H9 (cell line): Measurements from ENCODE around the gene IL1RN. TPM values are rescaled to one million over a fixed set of nuclear protein-coding genes. Genes with fewer than 3 reads are reported as not detected.

Experiments used
- DNase-seq: peaks from one replicate; pipeline ENCODE4 v3.0.0-alpha.2; 2017
- H2AFZ ChIP-seq: one replicate; pipeline ENCODE4 v1.6.1; 2013; ENCODE audit warnings: mild to moderate bottlenecking, low read length, control low read depth, moderate library complexity
- H2AK5ac ChIP-seq: 2 replicates; pipeline ENCODE4 v1.6.1; 2013; ENCODE audit warnings: low read length, control low read depth, mixed read lengths; ENCODE audit not compliant: insufficient read length
- H2BK120ac ChIP-seq: one replicate; pipeline ENCODE4 v1.6.1; 2013; ENCODE audit warnings: low read depth, mild to moderate bottlenecking, low read length, control low read depth, inconsistent platforms; ENCODE audit not compliant: poor library complexity, severe bottlenecking
- H2BK12ac ChIP-seq: 2 replicates; pipeline ENCODE4 v1.6.1; 2013; ENCODE audit warnings: low read length, control low read depth, mixed read lengths, low read depth; ENCODE audit not compliant: insufficient read length
- H2BK15ac ChIP-seq: 2 replicates; pipeline ENCODE4 v1.6.1; 2013; ENCODE audit warnings: low read depth, low read length, control low read depth
- H2BK20ac ChIP-seq: one replicate; pipeline ENCODE4 v1.6.1; 2013; ENCODE audit warnings: low read depth, mild to moderate bottlenecking, low read length, control low read depth, inconsistent platforms; ENCODE audit not compliant: poor library complexity, severe bottlenecking
- H2BK5ac ChIP-seq: 2 replicates; pipeline ENCODE4 v1.6.1; 2013; ENCODE audit warnings: low read length, control low read depth, mixed read lengths; ENCODE audit not compliant: insufficient read length
- H3K14ac ChIP-seq: 2 replicates; pipeline ENCODE4 v1.6.1; 2013; ENCODE audit warnings: low read length, control low read depth; ENCODE audit not compliant: insufficient read depth
- H3K18ac ChIP-seq: 2 replicates; pipeline ENCODE4 v1.6.1; 2013; ENCODE audit warnings: low read depth, mild to moderate bottlenecking, mixed read lengths, low read length, control low read depth; ENCODE audit not compliant: insufficient read length
- H3K23ac ChIP-seq: 2 replicates; pipeline ENCODE4 v1.6.1; 2013; ENCODE audit warnings: low read length, control low read depth, mixed read lengths, low read depth; ENCODE audit not compliant: insufficient read length
- H3K23me2 ChIP-seq: 2 replicates; pipeline ENCODE4 v1.6.1; 2013; ENCODE audit warnings: low read depth, mild to moderate bottlenecking, mixed read lengths, low read length, control low read depth; ENCODE audit not compliant: insufficient read length, poor library complexity, severe bottlenecking
- H3K27ac ChIP-seq: 2 replicates; pipeline ENCODE4 v1.5.1; 2013; ENCODE audit warnings: low read length, control low read depth, mixed read lengths, low read depth; ENCODE audit not compliant: insufficient read length
- H3K27me3 ChIP-seq: 2 replicates; pipeline ENCODE4 v1.6.1; 2013; ENCODE audit warnings: low read length, control low read depth, inconsistent platforms; ENCODE audit not compliant: insufficient read depth
- H3K4ac ChIP-seq: 2 replicates; pipeline ENCODE4 v1.6.1; 2013; ENCODE audit warnings: low read depth, mild to moderate bottlenecking, control low read depth, inconsistent platforms, low read length, moderate library complexity
- H3K4me1 ChIP-seq: 2 replicates; pipeline ENCODE4 v1.6.1; 2013; ENCODE audit warnings: low read length, control low read depth, inconsistent platforms; ENCODE audit not compliant: insufficient read depth
- H3K4me2 ChIP-seq: 2 replicates; pipeline ENCODE4 v1.6.1; 2013; ENCODE audit warnings: low read length, control low read depth, mixed read lengths; ENCODE audit not compliant: insufficient read length, insufficient read depth
- H3K56ac ChIP-seq: 2 replicates; pipeline ENCODE4 v1.6.1; 2013; ENCODE audit warnings: low read depth, mild to moderate bottlenecking, mixed read lengths, low read length, control low read depth; ENCODE audit not compliant: insufficient read length
- H3K79me1 ChIP-seq: 2 replicates; pipeline ENCODE4 v1.6.1; 2013; ENCODE audit warnings: low read depth, mild to moderate bottlenecking, moderate library complexity, low read length, control low read depth, inconsistent platforms; ENCODE audit not compliant: insufficient read depth, poor library complexity, severe bottlenecking
- H3K79me2 ChIP-seq: 2 replicates; pipeline ENCODE4 v1.6.1; 2013; ENCODE audit warnings: low read length, control low read depth, inconsistent platforms; ENCODE audit not compliant: insufficient read depth
- H3K9ac ChIP-seq: 2 replicates; pipeline ENCODE4 v1.6.1; 2013; ENCODE audit warnings: low read length, control low read depth, mixed read lengths; ENCODE audit not compliant: insufficient read length; ENCODE audit errors: extremely low read depth
- H3K9me3 ChIP-seq: one replicate; pipeline ENCODE4 v1.6.1; 2013; ENCODE audit warnings: low read depth, low read length, inconsistent platforms; ENCODE audit not compliant: control insufficient read depth
- H3T11ph ChIP-seq: one replicate; pipeline ENCODE4 v1.6.1; 2013; ENCODE audit warnings: mild to moderate bottlenecking, low read length, control low read depth, inconsistent platforms
- H4K20me1 ChIP-seq: one replicate; pipeline ENCODE4 v1.6.1; 2013; ENCODE audit not compliant: control insufficient read depth, insufficient read length, insufficient read depth
- H4K5ac ChIP-seq: 2 replicates; pipeline ENCODE4 v1.6.1; 2013; ENCODE audit warnings: low read depth, mild to moderate bottlenecking, mixed read lengths, low read length, control low read depth; ENCODE audit not compliant: insufficient read length
- H4K8ac ChIP-seq: replicated peaks from 2 replicates; pipeline ENCODE4 v1.6.1; 2013; ENCODE audit warnings: low read length, control low read depth, mixed read lengths, low read depth; ENCODE audit not compliant: insufficient read length
- H4K91ac ChIP-seq: 2 replicates; pipeline ENCODE4 v1.6.1; 2013; ENCODE audit warnings: low read depth, mild to moderate bottlenecking, moderate library complexity, mixed read lengths, low read length, control low read depth; ENCODE audit not compliant: insufficient read length
- H3K27ac Mint-ChIP-seq, 3 experiments: 2 replicates in 2 of 3; 3 replicates in 1 of 3; pipeline ENCODE4 v1.8.0; 2020 to 2021; ENCODE audit warnings: mixed read lengths in 3 of 3, mild to moderate bottlenecking in 1 of 3, moderate library complexity in 1 of 3
- H3K27me3 Mint-ChIP-seq: 2 replicates; pipeline ENCODE4 v1.8.0; 2021; ENCODE audit warnings: low read depth, mild to moderate bottlenecking, moderate library complexity, mixed read lengths
- H3K36me3 Mint-ChIP-seq, 3 experiments: 2 replicates in 2 of 3; 3 replicates in 1 of 3; pipeline ENCODE4 v1.8.0; 2020 to 2021; ENCODE audit warnings: low read depth in 3 of 3, mixed read lengths in 3 of 3; ENCODE audit not compliant: insufficient read depth in 1 of 3
- H3K4me1 Mint-ChIP-seq, 2 experiments: 2 replicates each; pipeline ENCODE4 v1.8.0; 2020; ENCODE audit warnings: mixed read lengths in 2 of 2
- H3K4me3 Mint-ChIP-seq, 2 experiments: 2 replicates in 1 of 2; 3 replicates in 1 of 2; pipeline ENCODE4 v1.8.0; 2020 to 2021; ENCODE audit warnings: mild to moderate bottlenecking in 2 of 2, mixed read lengths in 2 of 2, moderate library complexity in 1 of 2
- H3K9me3 Mint-ChIP-seq, 2 experiments: 2 replicates in 1 of 2; 3 replicates in 1 of 2; pipeline ENCODE4 v1.8.0; 2020; ENCODE audit warnings: mild to moderate bottlenecking in 2 of 2, mixed read lengths in 2 of 2, moderate library complexity in 1 of 2
- WGBS: extraction: QIAGEN DNeasy Blood & Tissue Kit; methylation state at CpG from one replicate; pipeline ENCODE4 v1.1.7; 2013; ENCODE audit warnings: missing lambda C conversion rate, low lambda C conversion rate, mixed read lengths; ENCODE audit not compliant: insufficient read length; ENCODE audit errors: extremely low coverage; 5-methylcytosine and 5-hydroxymethylcytosine counted together
- total RNA-seq: library from RNA; stranded (reverse); gene quantifications from 2 replicates; pipeline ENCODE4 v1.2.1, GENCODE V29; 2021
- TF ChIP-seq, protein P1 (sequence below): fragments of 200-600 bp; sonication (generic); conservative IDR thresholded peaks from 3 replicates; pipeline ENCODE4 v1.8.0; 2021; ENCODE audit warnings: antibody characterized with exemption, mild to moderate bottlenecking

IL1RN gene
- total RNA-seq, 1 experiment from 2014 or later: not detected

DNA sequence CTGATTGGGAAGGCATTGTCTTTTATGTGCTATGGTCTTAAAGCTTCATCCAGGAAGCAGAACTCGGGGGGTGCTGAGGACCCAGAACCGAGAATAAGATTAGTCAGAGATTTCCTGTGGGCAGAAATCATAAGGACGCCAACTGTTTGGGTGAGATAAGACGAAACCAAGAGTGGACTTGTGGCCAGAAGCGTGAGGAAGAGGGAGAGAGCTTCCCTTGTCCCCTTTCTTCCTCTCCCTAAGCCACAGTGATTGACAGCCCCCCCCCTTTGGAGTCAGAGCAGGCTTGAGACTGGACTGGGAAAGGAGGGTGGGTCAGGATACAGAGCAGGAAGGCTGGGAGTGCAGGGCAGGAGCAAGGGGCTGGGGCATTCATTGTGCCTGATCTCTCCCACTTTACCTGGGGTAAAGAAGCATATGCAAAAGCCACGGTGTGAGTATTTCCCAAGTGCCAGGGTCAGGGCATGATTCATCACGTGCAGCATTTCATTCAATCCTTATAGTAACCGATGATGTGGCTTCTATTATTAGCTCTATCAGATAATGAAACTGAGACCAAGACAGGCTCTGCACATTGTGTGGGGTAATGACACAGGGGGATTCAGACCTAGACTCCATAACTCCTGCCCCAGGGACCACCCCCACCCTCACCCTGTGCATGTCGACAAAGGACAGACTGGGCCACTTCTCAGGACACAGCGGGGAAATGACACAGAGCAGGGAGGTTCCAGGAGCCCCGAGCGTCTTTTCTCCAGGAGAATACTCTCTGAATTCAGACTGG lies 3.0 kb upstream of the IL1RN start:
- no peak overlapping the region for H3K27ac Mint-ChIP-seq
- no peak overlapping the region for H3K4me3 Mint-ChIP-seq
- Histone ChIP-seq H3K4me1 (no peaks in the 10 kb centered on the region), H3K23ac (no peak overlapping the region), H2AK5ac (no peak overlapping the region), H3K27me3 (no peaks in the 10 kb centered on the region), H4K91ac (no peak overlapping the region), H3K18ac (no peak overlapping the region), H4K20me1 (no peaks in the 10 kb centered on the region), H2BK12ac (no peak overlapping the region), H4K5ac (no peak overlapping the region), H3K23me2 (no peaks in the 10 kb centered on the region), H3K4ac (no peak overlapping the region), H3K14ac (no peak overlapping the region; the same call in 1 of the 2 replicates), H4K8ac (no peak overlapping the region), H3K79me2 (no peaks in the 10 kb centered on the region), H2AFZ (no peak overlapping the region), H2BK5ac (no peak overlapping the region), H3K56ac (no peak overlapping the region), H2BK20ac (no peak overlapping the region), H3T11ph (no peak overlapping the region), H3K9ac (no peak overlapping the region), H2BK15ac (no peak overlapping the region), H3K9me3 (no peaks in the 10 kb centered on the region), H3K27ac (no peak overlapping the region), H3K4me2 (no peak overlapping the region), H2BK120ac (no peak overlapping the region), H3K79me1 (no peaks in the 10 kb centered on the region)
- DNase-seq: no peak
- TF ChIP-seq, protein P1, sequence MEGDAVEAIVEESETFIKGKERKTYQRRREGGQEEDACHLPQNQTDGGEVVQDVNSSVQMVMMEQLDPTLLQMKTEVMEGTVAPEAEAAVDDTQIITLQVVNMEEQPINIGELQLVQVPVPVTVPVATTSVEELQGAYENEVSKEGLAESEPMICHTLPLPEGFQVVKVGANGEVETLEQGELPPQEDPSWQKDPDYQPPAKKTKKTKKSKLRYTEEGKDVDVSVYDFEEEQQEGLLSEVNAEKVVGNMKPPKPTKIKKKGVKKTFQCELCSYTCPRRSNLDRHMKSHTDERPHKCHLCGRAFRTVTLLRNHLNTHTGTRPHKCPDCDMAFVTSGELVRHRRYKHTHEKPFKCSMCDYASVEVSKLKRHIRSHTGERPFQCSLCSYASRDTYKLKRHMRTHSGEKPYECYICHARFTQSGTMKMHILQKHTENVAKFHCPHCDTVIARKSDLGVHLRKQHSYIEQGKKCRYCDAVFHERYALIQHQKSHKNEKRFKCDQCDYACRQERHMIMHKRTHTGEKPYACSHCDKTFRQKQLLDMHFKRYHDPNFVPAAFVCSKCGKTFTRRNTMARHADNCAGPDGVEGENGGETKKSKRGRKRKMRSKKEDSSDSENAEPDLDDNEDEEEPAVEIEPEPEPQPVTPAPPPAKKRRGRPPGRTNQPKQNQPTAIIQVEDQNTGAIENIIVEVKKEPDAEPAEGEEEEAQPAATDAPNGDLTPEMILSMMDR: no peak
- WGBS: no CpG with 5 or more reads among the region's 12 CpGs
- peaks cover 24% of the 10 kb centered on the region for H3K27me3 Mint-ChIP-seq
- H3K36me3 Mint-ChIP-seq: no peaks in the 10 kb centered on the region
- no peaks in the 10 kb centered on the region for H3K4me1 Mint-ChIP-seq
- no peaks in the 10 kb centered on the region for H3K9me3 Mint-ChIP-seq
